GM11168 (cell line): ENCODE data around the gene TUBB2B.
"Not testable (repeated sequence)": the region's sequence is repeated elsewhere in the genome, so short reads cannot be mapped to it uniquely, and the experiment has no call there.

Source experiments
- in situ Hi-C: fragments of 300-500 bp; cut with MboI; formaldehyde crosslinking; loops from one replicate; pipeline ENCODE4 v1.12.0; 2022; ENCODE audit warnings: low sequenced_read_pairs; ENCODE audit not compliant: unreplicated experiment

The TUBB2B gene

GRCh38 chr6:3258720-3259490 is 31.5 kb upstream of the TUBB2B start, which contains the start of gene PSMG4:
PSMG4 (plus strand) TSS chr6:3258947; CDS start chr6:3259023, 76 bp downstream.
- in situ Hi-C loops = no loop called here

DNA sequence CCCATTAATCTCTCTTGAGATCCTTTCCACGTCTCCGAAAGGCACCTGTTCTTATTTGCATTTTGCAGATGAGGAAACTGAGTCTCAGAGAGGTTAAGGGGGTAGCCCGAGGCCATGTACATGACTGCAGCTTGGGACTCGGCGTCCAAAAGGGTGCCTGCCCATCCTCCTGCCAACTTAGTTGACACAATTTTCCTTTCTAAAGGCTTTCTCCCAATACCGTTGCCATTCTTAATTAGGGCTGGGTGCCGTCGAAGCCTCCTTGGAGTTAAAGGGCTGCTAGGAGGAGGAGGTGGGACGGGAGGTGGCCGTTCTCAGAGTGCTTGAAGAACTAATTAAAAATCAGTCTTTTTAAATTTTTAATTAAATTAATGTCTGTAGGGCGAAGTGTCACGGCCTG is 30.7 kb upstream of the TUBB2B start:
- in situ Hi-C loops = no loop called here

GRCh38 chr6:3253597-3253961 is 26.1 kb upstream of the TUBB2B start:
- in situ Hi-C loops = no loop called here

DNA sequence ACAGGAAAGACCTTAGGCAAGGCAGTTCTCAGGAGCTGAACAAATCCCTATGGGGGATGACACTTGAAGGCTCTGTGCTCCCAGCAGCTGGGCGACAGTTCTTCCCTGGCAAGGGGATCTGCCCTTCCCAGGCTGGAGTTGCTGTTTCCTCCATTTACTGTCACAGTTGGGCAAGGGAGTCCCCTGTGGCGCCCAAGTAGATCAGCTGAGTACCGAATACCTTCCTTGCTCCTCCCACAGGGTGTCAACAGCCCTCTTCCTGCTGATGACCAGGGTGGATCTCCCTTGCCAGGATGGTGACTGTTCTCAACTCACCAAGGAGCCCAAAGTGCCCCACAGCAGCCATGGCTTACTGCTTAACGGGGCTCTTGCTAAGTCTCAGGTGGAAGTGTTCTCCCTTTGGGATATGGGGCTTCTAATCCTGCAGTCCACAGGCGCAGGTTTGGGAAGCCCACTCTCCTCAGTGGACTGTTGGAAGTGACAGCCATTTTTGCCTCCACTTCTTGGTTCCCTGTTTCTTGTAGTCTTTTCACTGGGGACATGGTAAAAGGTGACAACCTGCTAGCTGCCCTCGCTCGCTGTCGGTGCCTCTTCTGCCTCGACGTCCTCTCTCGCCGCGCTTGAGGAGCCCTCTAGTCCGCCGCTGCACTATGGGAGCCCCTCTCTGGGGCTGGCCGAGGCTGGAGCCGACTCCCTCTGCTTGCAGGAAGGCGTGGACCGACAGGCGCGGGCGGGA is 25.6 kb upstream of the TUBB2B start:
- in situ Hi-C loops = no loop called here

- in situ Hi-C loops = no loop called here
These were observed 24.9 kb upstream of the TUBB2B start for GRCh38 chr6:3252369-3252768.

- in situ Hi-C loops = no loop called here
These were observed 24.2 kb upstream of the TUBB2B start for GRCh38 chr6:3251462-3252314.

GRCh38 chr6:3250231-3250675 is 22.8 kb upstream of the TUBB2B start:
- in situ Hi-C loops = no loop called here

DNA sequence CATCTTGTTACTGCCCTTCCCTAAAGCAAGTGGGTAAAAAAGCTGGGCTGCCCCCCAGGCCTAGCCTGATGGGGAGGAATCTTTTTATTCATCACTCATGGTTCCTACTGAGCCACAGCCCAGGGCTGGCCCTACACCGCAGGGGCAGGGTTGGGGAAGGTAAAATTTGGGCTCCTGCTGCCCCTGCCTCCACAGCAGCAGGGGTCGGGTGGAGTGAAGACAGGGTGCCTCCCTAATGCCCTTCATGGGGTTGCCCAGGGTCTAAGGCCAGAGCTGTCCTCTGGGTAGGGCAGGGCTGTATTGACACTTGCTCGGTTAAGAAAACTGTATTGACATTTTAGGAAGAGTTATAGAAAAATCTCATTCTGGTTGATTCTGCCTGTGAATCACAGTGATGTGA is 22.4 kb upstream of the TUBB2B start:
- in situ Hi-C loops = loop anchor here (5.0 kb wide), 1 partner anchor 128 kb away; no protein-coding TSS in a partner anchor

DNA sequence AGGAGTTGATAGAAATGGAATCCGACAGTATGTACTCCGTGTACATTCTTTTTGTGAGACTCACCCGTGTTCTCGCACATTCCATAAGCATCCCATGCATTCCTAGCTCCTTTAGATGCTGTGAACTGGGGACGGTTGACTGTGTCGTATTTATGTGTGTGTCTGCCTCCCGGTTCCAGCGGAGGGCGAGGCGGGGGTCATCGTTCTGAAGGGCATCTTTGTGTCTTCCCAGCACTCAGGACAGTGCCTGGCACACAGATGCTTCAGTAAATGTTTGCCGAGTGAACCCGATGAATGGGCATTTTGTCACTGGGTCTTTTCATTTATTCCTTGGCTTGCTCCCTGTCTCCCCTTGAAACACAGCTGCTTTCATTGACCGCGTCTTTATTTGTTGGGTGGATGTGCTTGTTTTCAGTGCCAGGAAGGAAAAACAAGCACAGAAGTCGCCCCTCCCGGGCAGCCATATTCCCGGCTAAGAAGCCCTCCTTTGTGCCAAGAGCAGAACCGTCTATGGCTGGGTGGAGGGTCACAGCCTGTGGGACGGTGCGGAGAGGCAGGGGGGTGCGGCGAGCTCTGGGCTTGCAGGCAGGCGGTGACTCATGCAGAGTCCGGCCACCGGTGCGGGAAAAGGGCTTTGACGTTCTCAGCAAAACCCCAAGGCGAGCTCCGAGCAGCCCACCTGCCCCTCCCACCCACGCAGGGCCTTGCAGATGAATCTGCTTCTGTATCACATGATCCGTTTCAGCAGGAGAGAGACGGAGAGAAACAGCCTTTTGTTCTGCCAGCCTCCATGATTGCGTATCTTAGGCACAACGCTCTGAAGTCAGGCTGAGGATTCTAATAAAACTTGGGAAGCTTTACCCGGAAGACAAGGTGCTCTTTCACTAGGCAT is 20.0 kb upstream of the TUBB2B start:
- in situ Hi-C loops = loop anchor here (5.0 kb wide), 1 partner anchor 125 kb away; no protein-coding TSS in a partner anchor

GRCh38 chr6:3245216-3245615 is 17.8 kb upstream of the TUBB2B start:
- in situ Hi-C loops = loop anchor here (5.0 kb wide), 1 partner anchor 123 kb away; no protein-coding TSS in a partner anchor

DNA sequence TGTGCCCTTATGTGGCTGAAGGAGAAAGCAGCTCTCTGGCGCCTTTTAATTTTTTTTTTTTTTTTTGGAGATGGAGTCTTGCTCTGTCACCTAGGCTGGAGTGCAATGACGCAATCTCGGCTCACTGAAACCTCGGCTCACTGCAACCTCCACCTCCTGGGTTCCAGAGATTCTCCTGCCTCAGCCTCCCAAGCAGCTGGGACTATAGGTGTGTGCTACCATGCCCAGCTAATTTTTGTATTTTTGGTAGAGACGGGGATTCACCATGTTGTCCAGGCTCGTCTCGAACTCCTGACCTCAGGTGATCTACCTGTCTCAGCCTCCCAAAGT is 17.3 kb upstream of the TUBB2B start:
- in situ Hi-C loops = loop anchor here (5.0 kb wide), 1 partner anchor 122 kb away; no protein-coding TSS in a partner anchor

DNA sequence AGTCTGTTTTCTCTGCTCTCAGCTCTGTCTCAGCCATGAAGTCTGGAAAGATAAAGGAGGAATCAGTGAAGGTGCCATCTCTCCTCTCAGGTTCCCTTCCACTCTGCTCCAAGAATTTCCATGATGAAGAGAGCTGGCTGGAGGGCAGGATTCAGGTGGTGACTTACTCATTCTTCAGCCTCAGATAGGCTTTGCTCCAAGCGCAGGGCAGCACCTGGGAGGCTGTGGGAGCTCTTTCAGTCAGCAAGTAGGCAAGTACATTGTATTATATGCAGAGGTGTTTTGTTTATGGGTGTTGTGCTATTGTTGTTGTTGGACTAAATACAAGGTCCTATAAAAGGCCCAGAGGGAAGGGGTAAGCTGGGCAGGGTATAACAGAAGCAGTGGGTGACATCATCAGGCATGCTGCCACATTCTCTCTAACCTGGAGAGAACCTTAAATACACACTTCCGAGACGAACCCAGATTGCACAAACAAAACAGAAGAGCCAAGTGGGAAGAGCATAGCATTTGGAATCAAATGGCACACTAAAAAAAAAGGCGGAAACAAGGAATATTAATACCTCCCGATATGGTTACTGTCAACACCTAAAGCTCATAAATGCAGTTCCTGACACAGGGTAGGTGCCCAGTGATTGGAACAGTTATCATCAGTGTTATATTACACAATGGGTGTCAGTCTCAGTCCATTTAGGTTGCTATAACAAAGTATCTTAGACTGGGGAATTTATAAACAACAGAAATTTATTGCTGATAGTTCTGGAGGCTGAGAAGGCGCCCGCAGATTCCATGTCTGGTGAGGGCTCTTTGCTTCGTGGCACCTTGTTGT is 16.8 kb upstream of the TUBB2B start:
- in situ Hi-C loops = no loop called here

DNA sequence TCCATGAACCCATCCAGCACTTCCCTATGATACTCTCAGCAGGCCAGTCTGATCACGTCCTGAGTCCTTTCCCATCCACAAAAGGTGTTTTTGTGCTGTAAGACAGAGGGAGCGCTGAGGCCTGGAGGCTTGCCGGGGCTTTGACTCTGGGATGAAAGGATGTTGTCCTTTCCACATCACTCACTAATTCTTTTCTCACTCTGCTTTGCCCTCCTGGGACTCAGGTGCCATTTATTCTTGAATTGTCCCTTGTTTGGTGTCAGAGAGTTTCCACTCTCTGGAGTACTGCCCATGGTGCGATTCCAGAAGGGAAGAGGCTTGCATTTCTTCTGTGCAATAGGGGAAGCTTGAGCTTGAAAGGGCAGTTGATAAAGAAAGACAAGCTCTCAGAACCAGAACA is 15.3 kb upstream of the TUBB2B start:
- in situ Hi-C loops = no loop called here

DNA sequence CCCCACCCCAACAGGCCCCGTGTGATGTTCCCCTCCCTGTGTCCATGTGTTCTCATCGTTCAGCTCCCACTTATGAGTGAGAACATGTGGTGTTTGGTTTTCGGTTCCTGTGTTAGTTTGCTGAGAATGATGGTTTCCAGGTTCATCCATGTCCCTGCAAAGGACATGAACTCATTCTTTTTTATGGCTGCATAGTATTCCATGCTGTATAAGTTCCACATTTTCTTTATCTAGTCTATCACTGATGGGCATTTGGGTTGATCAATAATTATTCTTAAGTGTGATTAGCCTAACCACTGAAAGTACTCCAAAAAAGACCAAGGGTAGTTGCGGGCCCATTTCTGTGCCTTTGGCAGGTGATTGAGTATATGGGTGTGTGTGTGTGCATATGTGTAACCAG is 14.3 kb upstream of the TUBB2B start:
- in situ Hi-C loops = not testable (repeated sequence)

DNA sequence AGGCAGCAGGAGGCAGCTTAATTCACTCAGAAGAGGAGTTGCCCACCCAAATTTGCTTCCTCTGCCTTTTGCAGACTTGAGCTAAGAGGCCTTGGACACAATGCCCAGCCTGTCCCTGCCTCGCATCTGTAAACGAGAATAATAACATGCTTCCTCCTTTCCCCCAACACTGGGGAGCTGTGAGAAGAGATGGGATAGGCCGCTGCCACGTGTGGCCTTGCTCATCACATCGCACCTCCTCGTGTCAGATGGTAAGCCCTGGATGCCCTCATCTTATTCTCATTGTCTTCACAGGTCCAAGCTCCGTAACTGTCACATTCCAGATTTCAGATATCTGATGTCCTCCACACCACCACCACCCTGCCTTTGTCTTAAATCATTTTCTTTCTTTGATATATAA is 13.1 kb upstream of the TUBB2B start:
- in situ Hi-C loops = no loop called here

DNA sequence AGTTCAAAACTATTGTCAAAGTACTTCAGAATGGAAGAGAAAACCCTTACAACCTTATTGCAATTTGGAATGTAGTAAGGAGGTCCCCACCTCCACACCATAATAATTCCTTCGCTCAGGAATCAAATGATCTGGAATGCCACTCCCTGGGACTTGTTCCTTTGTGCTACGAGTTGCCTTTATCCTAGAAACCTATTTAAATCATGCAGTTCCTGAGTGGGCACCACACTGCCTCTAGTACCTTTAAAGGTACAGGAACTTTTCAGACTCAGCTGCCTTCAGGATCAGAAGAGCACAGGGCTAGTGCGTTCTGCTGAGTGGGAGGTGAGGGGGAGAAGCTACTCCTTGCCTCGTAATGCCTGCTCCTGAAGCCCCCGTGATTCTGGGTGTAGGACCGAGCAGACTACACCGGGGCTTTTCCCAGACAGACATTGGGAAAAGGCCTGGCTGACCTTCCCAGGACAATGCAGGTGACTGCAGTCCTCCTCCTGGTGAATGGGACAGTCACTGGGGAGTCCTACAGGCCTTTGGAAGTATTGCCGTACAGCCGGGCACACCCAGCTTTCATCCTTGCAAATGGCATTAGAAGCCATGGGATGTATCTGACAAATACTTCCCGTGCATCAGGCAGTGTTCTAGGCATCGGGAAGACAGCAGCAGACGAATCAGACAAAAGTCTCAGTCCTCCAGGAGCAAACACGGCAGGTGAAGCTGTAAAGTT is 11.8 kb upstream of the TUBB2B start:
- in situ Hi-C loops = no loop called here

- in situ Hi-C loops = no loop called here
These were observed 10.6 kb upstream of the TUBB2B start for GRCh38 chr6:3237761-3238662.
